Heart left ventricle (tissue), 16 donors: Measurements from ENCODE around the gene MYO5C. TPM values are rescaled to one million over a fixed set of nuclear protein-coding genes. Genes with fewer than 3 reads are reported as not detected.

Source experiments
- ATAC-seq, 4 donors: fragments of 200-7000 bp; cut with Tn5 transposase; one replicate each; pipeline ENCODE4 v1.9.1; 2020 to 2022; ENCODE audit warnings: moderate library complexity in 4 of 4, mild to moderate bottlenecking in 3 of 4, moderate number of reproducible peaks in 1 of 4
- DNase-seq, 5 donors: peaks; one replicate each; pipeline ENCODE4 v3.0.0-alpha.2; 2020
- H3K27ac ChIP-seq, 12 donors: fragments of 200-600 bp; sonication (generic) in 4 of 12; one replicate each; pipeline versions ENCODE4 v1.5.0 to v1.8.0; 2016 to 2022; ENCODE audit warnings: mild to moderate bottlenecking in 2 of 12
- H3K27me3 ChIP-seq, 9 donors: fragments of 200-600 bp; sonication (generic) in 2 of 9; one replicate each; pipeline versions ENCODE4 v1.5.1 to v1.8.0; 2016 to 2022; ENCODE audit warnings: mild to moderate bottlenecking in 3 of 9
- H3K36me3 ChIP-seq, 9 donors: fragments of 200-600 bp; sonication (generic) in 2 of 9; one replicate each; pipeline versions ENCODE4 v1.5.0 to v1.8.0; 2018 to 2022; ENCODE audit warnings: mild to moderate bottlenecking in 2 of 9
- H3K4me1 ChIP-seq, 12 donors: fragments of 200-600 bp; sonication (generic) in 4 of 12; one replicate each; pipeline versions ENCODE4 v1.5.0 to v1.8.0; 2016 to 2022; ENCODE audit warnings: mild to moderate bottlenecking in 3 of 12
- H3K4me3 ChIP-seq, 12 donors: fragments of 200-600 bp; sonication (generic) in 4 of 12; one replicate each; pipeline versions ENCODE4 v1.5.0 to v1.8.0; 2017 to 2022; ENCODE audit warnings: mild to moderate bottlenecking in 9 of 12, moderate library complexity in 4 of 12
- H3K9me3 ChIP-seq, 12 donors: fragments of 200-600 bp; sonication (generic) in 4 of 12; one replicate each; pipeline versions ENCODE4 v1.5.0 to v1.8.0; 2016 to 2022; ENCODE audit warnings: mild to moderate bottlenecking in 1 of 12
- CTCF ChIP-seq, 12 donors: fragments of 200-600 bp; sonication (generic) in 4 of 12; IDR thresholded peaks; one replicate each; pipeline versions ENCODE4 v1.5.0 to v1.8.0; 2018 to 2022; ENCODE audit warnings: antibody characterized with exemption in 12 of 12, mild to moderate bottlenecking in 5 of 12
- POLR2A ChIP-seq, 2 donors: fragments of 450-650 bp; IDR thresholded peaks; one replicate each; pipeline ENCODE4 v1.6.1; 2017; ENCODE audit warnings: antibody characterized with exemption in 2 of 2, mild to moderate bottlenecking in 2 of 2, moderate library complexity in 2 of 2
- WGBS, 4 donors: extraction: QIAGEN DNeasy Blood & Tissue Kit in 2 of 4; methylation state at CpG; one replicate each; pipeline versions ENCODE4 v1.1.5 to v1.1.7; 2013 to 2018; 5-methylcytosine and 5-hydroxymethylcytosine counted together
- intact Hi-C, 10 donors: fragments of 100-400 bp; cut with DNase I; formaldehyde crosslinking; loops; one replicate each; pipeline versions ENCODE4 v1.11.1 to v1.14.2; 2022
- polyA plus RNA-seq, 2 donors: library from polyadenylated mRNA; stranded (reverse); fragments of 200-250 nt; gene quantifications; one replicate each; pipeline ENCODE4 v1.2.3, GENCODE V29; 2013
- total RNA-seq, 9 donors: library from RNA; depleted of rRNA in 2 of 9; stranded (reverse); fragments of >200 nt in 2 of 9; fragmentation: NEBNext Ultra II Directional in 3 of 9; extraction: Animal tissue kit (Norgen Biotek cat#: 25700) in 3 of 9; gene quantifications; one replicate each; pipeline versions ENCODE4 v1.1.0 to v1.2.4, GENCODE V29; 2016 to 2023
- donor health status: ischemic (EF 13 %, LVEDD 7.1; RV severe dilation, severe dysfunction).
- donor health status: healthy with polysubstance abuse.
- donor health status: DM: no; HTN: yes; CAD: no.
- donor health status: DM: no; HTN: no; CAD: no.
- donor health status: ischemic (EF 25% LVEDD 6.9; RV normal size, moderate dysfunction).
- donor health status: ischemic (EF 25% LVEDD 5.7; RV mildly dilated, moderate dysfunction).
- donor health status: healthy.
- donor health status: DM: yes; HTN: yes; CAD: no.
- donor health status: ischemic (EF 35%, LVEDD 5.7; RV mildly dilated, moderate dysfunction).
- donor health status: nonischemic (EF 11% LVEDD 7.7; RV severe dilation, severe dysfunction).
- donor health status: DM: yes; HTN: yes; CAD: no.
- donor health status: PGD.
- donor health status: ischemic (EF 29% LVEDD 5.4; RV normal size, mild dysfunction).
- donor health status: nonischemic (EF 23%, LVEDD 6.1; RV moderate dilation, normal function).

MYO5C gene
- total and polyA plus RNA-seq, 11 donors = 0.89 to 7.2 (median 2.3) TPM

GRCh38 chr15:52200831-52201365 is 94.7 kb downstream of the MYO5C start:
- TF ChIP-seq POLR2A (IDR thresholded peaks at IDR 0.05) (no peak), CTCF (IDR thresholded peaks at IDR 0.05) (no peak)
- H3K27me3 ChIP-seq = no peaks in the 10 kb centered on the region
- no peaks in the 10 kb centered on the region for H3K9me3 ChIP-seq
- ATAC-seq (no peak), DNase-seq (no peak)
- intact Hi-C loops = no loop called here
- no peak overlapping the region for H3K27ac ChIP-seq
- no peak overlapping the region for H3K4me3 ChIP-seq
- 68 to 76% (median 73%) methylated on average over 1 of the region's 1 CpG for WGBS, 4 donors
- peaks cover 0 to 8% (median 0%) of the 10 kb centered on the region in 9 donors for H3K36me3 ChIP-seq
- H3K4me1 ChIP-seq = no peaks in the 10 kb centered on the region

- WGBS, 4 donors = 95 to 98% (median 97%) methylated on average over 2 of the region's 2 CpGs
- Histone ChIP-seq H3K9me3 (no peaks in the 10 kb centered on the region), H3K27ac (no peak overlapping the region), H3K36me3 (peaks cover 0 to 3% (median 0%) of the 10 kb centered on the region in 9 donors), H3K27me3 (no peaks in the 10 kb centered on the region), H3K4me3 (no peak overlapping the region), H3K4me1 (no peaks in the 10 kb centered on the region)
- no peak for DNase-seq
- no peak for ATAC-seq
- TF ChIP-seq POLR2A (IDR thresholded peaks at IDR 0.05) = no peak
- TF ChIP-seq CTCF (IDR thresholded peaks at IDR 0.05) = no peak
- intact Hi-C loops = no loop called here
Observed at GRCh38 chr15:52199271-52199670, 96.3 kb downstream of the MYO5C start.

- Histone ChIP-seq H3K4me3 (no peak overlapping the region), H3K27me3 (no peaks in the 10 kb centered on the region), H3K4me1 (no peaks in the 10 kb centered on the region), H3K27ac (no peak overlapping the region), H3K9me3 (no peaks in the 10 kb centered on the region), H3K36me3 (peaks cover 0 to 5% (median 0%) of the 10 kb centered on the region in 9 donors)
- DNase-seq (no peak), ATAC-seq (no peak)
- TF ChIP-seq POLR2A (IDR thresholded peaks at IDR 0.05) (no peak), CTCF (IDR thresholded peaks at IDR 0.05) (no peak)
- intact Hi-C loops = no loop called here
- WGBS, 4 donors = 72 to 81% (median 76%) methylated on average over 3 of the region's 3 CpGs
Observed at GRCh38 chr15:52196891-52197290, 98.7 kb downstream of the MYO5C start.

DNA sequence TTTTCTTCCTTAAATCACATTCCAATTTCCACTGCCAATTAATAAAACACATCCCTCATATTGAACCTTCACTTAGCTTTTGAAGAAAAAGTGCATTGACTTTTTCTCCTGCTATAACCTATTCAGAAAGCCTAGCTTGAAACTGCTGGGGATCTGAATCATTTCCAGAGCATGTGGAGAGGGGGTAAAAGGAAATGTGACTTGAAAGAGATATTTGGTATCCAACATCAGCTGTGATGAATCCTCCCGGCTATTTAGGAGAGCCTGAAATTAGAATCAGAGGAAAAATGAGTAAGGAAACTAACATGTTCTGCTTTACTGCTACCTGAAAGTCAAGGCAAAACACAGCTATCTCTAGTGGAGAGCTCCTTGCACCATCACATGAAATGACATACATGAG is 101.8 kb downstream of the MYO5C start:
- ATAC-seq = no peak

More for the DNA sequence above, 101.8 kb downstream of the MYO5C start:
- Histone ChIP-seq H3K27ac (no peak overlapping the region), H3K27me3 (no peaks in the 10 kb centered on the region), H3K9me3 (no peaks in the 10 kb centered on the region), H3K36me3 (peaks cover 0 to 5% (median 0%) of the 10 kb centered on the region in 9 donors), H3K4me1 (no peaks in the 10 kb centered on the region), H3K4me3 (no peak overlapping the region)
- intact Hi-C loops = no loop called here
- WGBS, 4 donors = 73 to 77% (median 75%) methylated on average over 1 of the region's 1 CpG
- no peak for DNase-seq
- TF ChIP-seq POLR2A (IDR thresholded peaks at IDR 0.05) (no peak), CTCF (IDR thresholded peaks at IDR 0.05) (no peak)
